Metanephros (tissue), 2 donors: ENCODE data around the gene PDZD2. TPM values are rescaled to one million over a fixed set of nuclear protein-coding genes. Genes with fewer than 3 reads are reported as not detected.

Experiments used
- small RNA-seq: library from RNA; depleted of rRNA; stranded (forward); fragments of <200 nt; gene quantifications from one replicate; pipeline ENCODE3, GENCODE V24; 2014; ENCODE audit warnings: low replicate concordance
- total RNA-seq: library from RNA; depleted of rRNA; stranded (reverse); fragments of >200 nt; gene quantifications from one replicate; pipeline ENCODE4 v1.2.3, GENCODE V29; 2014

Gene PDZD2
- 25.3 TPM for total RNA-seq

GRCh38 chr5:31638748-31639418 lies at the start of gene PDZD2:
Gene PDZD2 (plus strand): TSS chr5:31639131.

Small RNA genes lying within 50 kb of the gene (small RNA-seq; reads per million reads assigned to genes)
- not detected for gene AC025458.1
- not detected for gene MIR4279
- not detected for gene RF00019
- not detected for gene RNU6-358P
- 0.07 reads per million for gene RNU6-363P
- not detected for gene RNU6-760P

Other genes with a start within 250 kb of the PDZD2 start
- gene DROSHA, start 107.0 kb upstream of the PDZD2 start, total RNA-seq = 73.6 TPM
- gene C5orf22, start 106.8 kb upstream of the PDZD2 start, total RNA-seq = 34.5 TPM